Measurements from ENCODE around the gene GLG1. TPM values are rescaled to one million over a fixed set of nuclear protein-coding genes. Genes with fewer than 3 reads are reported as not detected.

The GLG1 gene
- total and polyA plus RNA-seq, 2 experiments from 2014 or later = 140 to 167 TPM

GRCh38 chr16:74573622-74574021 is 33.3 kb downstream of the GLG1 start:
- Histone ChIP-seq H3K4me1 (ENCODE audit: low read depth) (peaks cover 4% of the 10 kb centered on the region), H3K9me3 (ENCODE audit: low read depth) (no peaks in the 10 kb centered on the region), H3K4me3 (no peak overlapping the region), H3K27me3 (no peaks in the 10 kb centered on the region), H3K27ac (no peak overlapping the region), H3K36me3 (no peaks in the 10 kb centered on the region)
- DNase-seq (ENCODE audit: low read depth in 1 of 2, low spot score in 1 of 2) = no peak
- no peak for TF ChIP-seq CTCF (IDR thresholded peaks at IDR 0.05; ENCODE audit: low read depth, low read length)

- no peaks in the 10 kb centered on the region for H3K27me3 ChIP-seq
- no peaks in the 10 kb centered on the region for H3K9me3 ChIP-seq (ENCODE audit: low read depth)
- TF ChIP-seq CTCF (IDR thresholded peaks at IDR 0.05; ENCODE audit: low read depth, low read length) = no peak
- no peak overlapping the region for H3K4me3 ChIP-seq
- H3K4me1 ChIP-seq (ENCODE audit: low read depth) = peaks cover 4% of the 10 kb centered on the region
- no peak for DNase-seq (ENCODE audit: low read depth in 1 of 2, low spot score in 1 of 2)
- H3K36me3 ChIP-seq = no peaks in the 10 kb centered on the region
- H3K27ac ChIP-seq = no peak overlapping the region
Observed at GRCh38 chr16:74570412-74571301, 36.3 kb downstream of the GLG1 start.

- Histone ChIP-seq H3K9me3 (ENCODE audit: low read depth) (no peaks in the 10 kb centered on the region), H3K4me1 (ENCODE audit: low read depth) (peaks cover 4% of the 10 kb centered on the region), H3K27me3 (no peaks in the 10 kb centered on the region), H3K36me3 (no peaks in the 10 kb centered on the region), H3K27ac (no peak overlapping the region), H3K4me3 (no peak overlapping the region)
- DNase-seq (ENCODE audit: low read depth in 1 of 2, low spot score in 1 of 2) = peak in 1 of 2 donors; percentile 12
- no peak for TF ChIP-seq CTCF (IDR thresholded peaks at IDR 0.05; ENCODE audit: low read depth, low read length)
Observed at GRCh38 chr16:74568961-74569631, 37.8 kb downstream of the GLG1 start.

- Histone ChIP-seq H3K27me3 (no peaks in the 10 kb centered on the region), H3K4me1 (ENCODE audit: low read depth) (peaks cover 4% of the 10 kb centered on the region), H3K27ac (no peak overlapping the region), H3K4me3 (no peak overlapping the region), H3K9me3 (ENCODE audit: low read depth) (no peaks in the 10 kb centered on the region), H3K36me3 (no peaks in the 10 kb centered on the region)
- DNase-seq (ENCODE audit: low read depth in 1 of 2, low spot score in 1 of 2) = no peak
- no peak for TF ChIP-seq CTCF (IDR thresholded peaks at IDR 0.05; ENCODE audit: low read depth, low read length)
Observed at GRCh38 chr16:74567901-74568300, 39.0 kb downstream of the GLG1 start.

- H3K27me3 ChIP-seq = no peaks in the 10 kb centered on the region
- H3K36me3 ChIP-seq = no peaks in the 10 kb centered on the region
- no peak overlapping the region for H3K27ac ChIP-seq
- no peak for DNase-seq (ENCODE audit: low read depth in 1 of 2, low spot score in 1 of 2)
- no peaks in the 10 kb centered on the region for H3K4me1 ChIP-seq (ENCODE audit: low read depth)
- H3K4me3 ChIP-seq = no peak overlapping the region
- TF ChIP-seq CTCF (IDR thresholded peaks at IDR 0.05; ENCODE audit: low read depth, low read length) = no peak
- H3K9me3 ChIP-seq (ENCODE audit: low read depth) = no peaks in the 10 kb centered on the region
Observed at GRCh38 chr16:74565378-74565777, 41.5 kb downstream of the GLG1 start.
